CD4-positive, alpha-beta T cell treated with Interleukin-2 at 100 ng/mL for 4 hours (primary cell): ENCODE measurements around the gene SORBS1.

ENCODE experiments used
- DNase-seq: peaks from one replicate; pipeline ENCODE4 v3.0.0-alpha.2; 2020; ENCODE audit warnings: low spot score

The SORBS1 gene

DNA sequence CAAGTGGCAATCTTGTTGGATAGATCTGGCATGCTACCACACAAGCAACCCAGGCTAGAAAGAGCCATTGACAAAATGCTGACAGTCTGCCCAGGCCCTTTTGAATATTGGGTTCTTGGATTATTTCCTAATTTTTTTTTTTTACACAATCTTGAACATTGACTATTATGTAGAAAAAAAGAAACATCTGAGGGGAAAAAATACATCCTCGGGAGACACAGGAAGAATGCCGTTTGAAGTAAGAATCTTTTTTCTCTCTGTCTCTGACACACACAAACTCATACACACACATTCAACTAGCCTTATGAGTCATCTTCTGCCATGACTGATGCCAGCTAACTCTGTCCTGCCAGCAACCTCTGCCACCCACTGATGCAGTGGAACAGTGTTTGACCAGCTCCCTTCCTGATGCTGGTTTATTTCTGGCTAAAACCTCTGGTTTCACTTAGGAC is 47.2 kb downstream of the SORBS1 start:
- no peak for DNase-seq

- no peak for DNase-seq
Measured at GRCh38 chr10:95513008-95513589, 48.1 kb downstream of the SORBS1 start.

DNA sequence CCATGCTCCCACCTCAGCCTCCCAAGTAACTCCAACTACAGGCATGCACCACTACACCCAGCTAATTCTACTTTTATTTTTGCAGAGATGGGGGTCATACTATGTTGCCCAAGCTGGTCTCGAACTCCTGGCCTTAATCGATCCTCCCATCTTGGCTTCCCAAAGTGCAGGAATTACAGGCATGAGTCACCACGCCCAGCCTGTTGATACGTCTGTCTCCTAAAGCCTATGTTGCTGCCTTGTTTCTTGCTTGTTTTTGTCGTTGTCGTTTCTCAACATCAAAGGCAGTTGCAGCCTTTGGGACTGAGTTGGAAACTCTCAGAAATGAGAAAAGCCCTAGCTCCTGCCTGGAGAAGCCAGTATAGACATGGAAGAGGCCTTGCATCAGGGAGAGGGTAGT is 49.9 kb downstream of the SORBS1 start:
- DNase-seq, result no peak

DNA sequence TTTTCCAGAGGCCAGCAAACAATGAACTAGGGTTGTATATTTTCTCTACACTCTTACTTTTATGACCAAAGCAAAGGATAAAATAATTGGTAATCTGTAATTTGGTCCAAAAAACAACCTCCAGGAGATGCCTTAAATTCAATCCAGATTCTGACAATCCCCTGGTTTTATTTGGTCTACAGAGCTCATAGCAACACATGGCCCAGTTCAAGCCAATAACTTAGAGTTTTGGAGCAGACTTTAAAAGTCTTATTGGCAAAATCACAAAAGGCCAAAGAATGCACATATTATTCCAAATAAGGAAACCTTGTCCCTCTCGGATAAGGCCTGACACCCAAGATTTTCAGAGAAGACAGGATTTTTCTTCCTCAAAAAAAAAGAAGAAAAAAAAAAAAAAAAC is 51.9 kb downstream of the SORBS1 start:
- DNase-seq, result no peak

GRCh38 chr10:95508730-95509129 is 52.4 kb downstream of the SORBS1 start:
- DNase-seq, result no peak

GRCh38 chr10:95506056-95506737 is 55.0 kb downstream of the SORBS1 start:
- no peak for DNase-seq

GRCh38 chr10:95505641-95506040 is 55.5 kb downstream of the SORBS1 start:
- DNase-seq, result no peak

DNA sequence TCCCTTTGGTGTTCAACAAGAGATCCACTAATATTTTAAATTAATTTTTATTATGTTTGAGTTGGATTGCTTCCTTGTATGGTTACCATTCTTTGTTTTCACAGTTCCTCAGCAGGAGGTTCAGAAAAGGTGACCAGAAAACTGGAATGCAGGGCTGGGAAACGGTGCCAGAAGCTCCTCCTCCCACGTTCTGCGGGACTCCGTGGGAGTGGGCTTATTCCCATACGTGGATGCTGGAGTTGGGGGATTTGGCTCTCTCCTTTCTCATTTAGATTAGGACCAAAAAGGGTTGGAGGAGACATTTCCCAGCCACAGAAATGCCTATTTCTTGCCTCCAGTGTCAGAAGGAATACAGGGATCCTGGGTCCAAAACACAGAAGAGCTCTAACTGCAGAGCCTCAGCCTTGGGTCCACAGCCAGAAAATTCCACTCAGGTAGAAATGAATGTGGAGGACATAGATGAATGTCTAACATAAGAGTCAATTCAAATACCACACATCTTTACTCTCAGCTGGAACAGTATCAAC is 56.0 kb downstream of the SORBS1 start:
- no peak for DNase-seq

GRCh38 chr10:95504246-95504691 is 56.9 kb downstream of the SORBS1 start:
- DNase-seq, result no peak

- no peak for DNase-seq
Measured at GRCh38 chr10:95503526-95503925, 57.6 kb downstream of the SORBS1 start.

DNA sequence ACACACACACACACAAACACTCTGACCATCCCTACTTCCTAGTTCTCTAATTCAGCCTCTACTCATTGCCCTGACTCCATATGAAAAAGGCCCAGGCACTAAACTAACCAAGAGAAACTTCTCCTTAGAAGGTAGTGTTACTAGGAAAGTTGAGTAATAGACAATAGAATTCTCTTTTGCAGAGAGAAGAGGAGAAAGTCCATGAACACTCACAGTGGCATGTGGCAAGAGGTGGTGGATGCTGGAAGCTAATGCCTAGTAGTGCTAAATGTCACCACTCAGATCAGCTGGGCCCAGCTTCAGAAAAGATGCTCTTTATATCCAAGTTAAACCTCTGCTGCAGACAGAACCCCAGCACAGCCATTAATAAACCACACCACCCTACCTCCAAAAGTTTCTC is 58.2 kb downstream of the SORBS1 start:
- DNase-seq, result no peak

DNA sequence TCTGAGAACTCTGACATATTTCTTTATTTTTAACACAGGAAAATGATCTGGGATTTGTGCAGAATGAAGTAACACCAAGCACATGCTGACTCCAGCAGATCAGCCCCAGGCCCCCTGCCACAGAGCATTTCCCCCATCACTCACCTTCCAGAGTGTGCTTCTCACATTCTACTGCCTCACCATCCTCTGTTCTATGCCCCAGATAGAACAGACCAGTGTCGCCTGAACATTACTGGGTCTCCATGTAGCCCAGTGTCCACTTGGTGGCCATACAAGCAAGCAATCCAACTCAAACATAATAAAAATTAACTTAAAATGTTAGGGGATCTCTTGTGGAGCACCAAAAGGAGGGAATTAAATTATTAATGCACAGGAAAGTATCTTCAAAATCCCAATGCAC is 58.8 kb downstream of the SORBS1 start:
- no peak for DNase-seq

GRCh38 chr10:95501203-95502094 is 59.7 kb downstream of the SORBS1 start:
- DNase-seq, result no peak

DNA sequence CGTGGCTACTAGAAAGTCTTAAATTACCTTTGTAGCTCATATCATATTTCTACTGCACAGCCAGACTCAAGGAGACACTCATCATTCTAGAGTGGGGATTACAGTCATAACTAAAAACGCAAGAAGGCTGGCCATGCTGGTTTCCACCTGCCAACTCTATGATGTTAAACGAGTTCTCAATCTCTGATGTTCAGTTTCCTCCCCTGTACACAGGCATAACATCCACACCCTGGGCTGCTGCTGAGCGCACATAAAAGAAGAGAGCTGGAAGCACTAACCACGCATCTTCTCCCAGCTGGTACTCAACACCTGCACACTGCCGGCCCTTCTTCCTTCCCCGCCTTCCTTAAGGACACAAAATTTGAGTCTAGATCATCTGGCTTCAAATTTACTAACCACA is 60.5 kb downstream of the SORBS1 start:
- DNase-seq, result no peak

DNA sequence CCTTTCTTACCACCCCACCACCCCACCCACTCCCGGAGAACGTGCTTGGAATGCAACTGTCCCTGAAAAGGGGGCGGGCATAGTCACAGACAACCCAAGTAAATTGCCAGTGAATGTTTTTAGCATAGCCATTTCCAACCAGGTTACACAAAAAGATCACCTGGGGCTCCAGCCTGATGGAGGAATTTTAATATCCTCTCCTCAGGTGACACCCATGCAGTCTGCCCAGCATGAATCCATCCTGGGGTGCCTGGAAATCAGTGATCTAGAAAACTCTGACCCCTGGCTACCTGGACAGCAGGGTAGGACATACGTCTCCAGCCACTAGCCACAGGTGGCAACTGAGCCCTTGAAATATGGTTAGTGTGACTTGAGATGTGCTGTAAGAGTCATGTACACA is 61.1 kb downstream of the SORBS1 start:
- DNase-seq, result no peak

DNA sequence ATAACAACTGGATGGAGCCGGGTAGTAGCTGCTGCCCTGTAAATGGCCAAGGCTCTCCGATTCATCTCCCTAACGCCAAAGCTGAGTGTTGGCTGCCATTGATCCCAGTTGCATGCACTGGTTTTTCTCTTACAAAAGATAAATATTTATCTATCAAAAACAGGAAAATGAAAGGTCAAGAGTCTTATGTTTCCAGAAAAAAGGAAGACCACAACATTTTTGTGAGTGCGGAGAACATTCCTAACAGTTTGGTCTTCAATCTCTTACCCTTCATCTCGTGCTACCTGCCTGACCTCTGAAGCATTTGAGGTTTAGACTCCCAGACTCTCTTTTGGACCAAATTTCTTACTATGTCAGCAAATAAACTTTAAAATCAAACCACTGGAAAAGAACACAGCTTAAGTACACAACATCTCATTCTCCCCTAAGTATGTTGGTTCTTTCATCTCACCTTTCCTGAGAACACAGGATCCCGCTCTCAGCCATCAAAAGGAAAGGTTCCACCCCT is 61.6 kb downstream of the SORBS1 start:
- DNase-seq, result no peak

GRCh38 chr10:95496951-95497350 is 64.2 kb downstream of the SORBS1 start:
- DNase-seq, result no peak

- no peak for DNase-seq
Measured at GRCh38 chr10:95496246-95496911, 64.8 kb downstream of the SORBS1 start.

DNA sequence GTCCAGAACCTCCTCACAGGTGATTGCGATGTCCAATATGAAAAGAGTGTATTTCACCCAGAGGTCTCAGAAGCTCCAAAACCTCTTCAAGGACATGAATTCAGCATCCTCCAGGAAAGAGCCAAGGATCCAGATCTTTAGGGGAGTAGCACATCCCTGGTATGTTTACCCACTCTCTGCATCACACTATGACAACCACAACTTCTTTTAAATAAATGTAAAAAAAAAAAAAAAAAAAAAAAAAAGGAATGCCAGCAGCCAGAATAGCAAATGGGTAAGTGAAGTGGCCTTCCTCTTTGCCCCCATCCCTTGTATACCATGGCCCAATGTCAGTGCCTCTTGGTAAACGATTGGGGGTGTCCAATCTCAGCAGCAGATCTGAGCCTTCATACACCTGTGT is 67.3 kb downstream of the SORBS1 start:
- no peak for DNase-seq

DNA sequence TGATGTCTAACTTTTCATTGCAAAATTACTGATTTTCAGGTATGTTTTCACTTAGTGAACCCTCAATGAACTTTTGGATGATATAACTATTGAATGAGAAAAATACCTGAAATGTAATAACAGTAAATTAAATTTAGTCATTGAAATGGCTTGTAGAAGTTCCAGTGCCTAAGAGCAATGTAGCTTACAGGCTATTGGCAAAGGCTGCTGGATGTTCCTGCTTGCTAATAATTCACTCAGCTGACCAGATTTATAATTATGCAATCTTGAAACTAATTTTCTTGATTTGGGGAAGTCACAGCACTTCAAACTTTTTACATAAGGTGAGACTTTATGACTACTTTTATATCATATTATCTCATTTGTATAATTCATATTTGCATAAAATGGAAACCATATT is 73.2 kb downstream of the SORBS1 start:
- no peak for DNase-seq

- no peak for DNase-seq
Measured at GRCh38 chr10:95485056-95485844, 75.9 kb downstream of the SORBS1 start.
